ENCODE results near the gene RFXAP.

DNA sequence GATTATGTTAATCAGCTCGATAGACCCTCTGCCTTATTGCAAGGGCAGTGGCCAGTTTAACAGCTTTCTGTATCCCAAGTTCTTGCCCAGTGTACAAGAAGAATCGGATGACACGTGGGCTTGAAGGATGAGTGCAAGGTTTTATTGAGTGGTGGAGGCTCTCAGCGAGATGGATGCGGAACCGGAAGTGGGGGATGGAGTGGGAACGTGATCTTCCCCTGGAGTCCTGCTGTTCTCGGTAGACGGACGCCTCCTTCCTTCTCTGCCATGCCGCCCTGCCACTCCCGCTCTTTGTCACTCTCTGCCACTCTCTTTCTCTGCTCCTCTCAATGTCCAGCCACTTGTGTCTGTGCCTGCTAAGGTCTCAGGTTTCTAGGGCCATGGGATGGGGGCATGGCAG lies 21.0 kb downstream of the RFXAP start:
- TF ChIP-seq CTCF (IDR thresholded peaks at IDR 0.05; ENCODE audit: low read depth, low read length, missing input control) (no peak), RXRA (IDR thresholded peaks at IDR 0.05) (no peak), NR2F2 (IDR thresholded peaks at IDR 0.05) (no peak), SP1 (IDR thresholded peaks at IDR 0.05) (no peak), TAF1 (conservative IDR thresholded peaks at IDR 0.05) (no peak)

All from liver (tissue), 3 donors.